HG03432 (cell line): Measurements from ENCODE around the gene ST13.
A peak's percentile ranks its signal among the peaks of the same experiment; 100 is the strongest.
"Not testable (repeated sequence)": the region's sequence is repeated elsewhere in the genome, so short reads cannot be mapped to it uniquely, and the experiment has no call there.

Source experiments
- ATAC-seq: cut with Tn5 transposase; IDR thresholded peaks from one replicate; pipeline ENCODE4 v1.9.1; 2021; ENCODE audit warnings: mild to moderate bottlenecking, moderate library complexity; ENCODE audit not compliant: unreplicated experiment

ST13 gene

DNA sequence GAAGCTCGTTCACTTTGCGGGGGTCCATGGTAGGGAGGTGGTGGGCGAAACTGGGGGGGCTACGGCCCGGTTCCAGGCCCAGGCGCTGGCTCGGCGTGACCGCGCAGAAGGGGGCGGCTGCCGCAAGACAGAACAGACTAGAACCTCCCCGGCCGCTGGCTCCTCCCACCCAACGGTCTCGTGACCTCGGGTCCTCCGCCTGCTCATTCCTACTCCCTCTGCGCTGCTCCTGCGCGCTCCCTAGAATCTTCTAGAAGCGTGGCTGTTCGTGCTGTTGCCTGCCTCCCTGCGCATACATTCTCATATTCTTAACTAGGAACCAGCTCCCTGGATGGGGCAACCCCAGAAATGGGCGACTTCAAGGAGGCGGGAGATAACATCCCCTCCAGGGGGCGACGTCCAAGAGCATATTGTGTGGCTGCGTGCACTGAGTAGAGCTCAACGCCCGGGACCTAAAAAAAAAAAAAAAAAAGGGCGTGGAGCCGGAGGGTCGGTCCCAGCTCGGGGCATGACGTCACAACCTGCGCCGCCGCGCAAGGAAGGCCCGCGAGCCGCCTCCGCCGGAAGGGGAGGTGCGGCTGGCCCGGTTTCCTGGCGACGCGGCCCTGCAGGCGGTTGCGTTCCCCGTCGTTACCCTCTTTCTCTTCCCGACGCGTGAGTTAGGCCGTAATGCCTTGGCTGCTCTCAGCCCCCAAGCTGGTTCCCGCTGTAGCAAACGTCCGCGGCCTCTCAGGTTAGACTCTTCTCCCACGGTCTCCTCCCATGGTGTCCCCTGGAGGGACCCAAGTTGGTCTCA, at the start of gene ST13, which contains the start of gene XPNPEP3:
TSS of gene ST13 (minus strand) at position 127 of the 796 bp plus-strand sequence. CDS start at position 28, 99 bp downstream.
TSS of gene XPNPEP3 (plus strand) at position 636 of the 796 bp plus-strand sequence. CDS start at position 670, 34 bp downstream.
- ATAC-seq = peak; percentile 89

DNA sequence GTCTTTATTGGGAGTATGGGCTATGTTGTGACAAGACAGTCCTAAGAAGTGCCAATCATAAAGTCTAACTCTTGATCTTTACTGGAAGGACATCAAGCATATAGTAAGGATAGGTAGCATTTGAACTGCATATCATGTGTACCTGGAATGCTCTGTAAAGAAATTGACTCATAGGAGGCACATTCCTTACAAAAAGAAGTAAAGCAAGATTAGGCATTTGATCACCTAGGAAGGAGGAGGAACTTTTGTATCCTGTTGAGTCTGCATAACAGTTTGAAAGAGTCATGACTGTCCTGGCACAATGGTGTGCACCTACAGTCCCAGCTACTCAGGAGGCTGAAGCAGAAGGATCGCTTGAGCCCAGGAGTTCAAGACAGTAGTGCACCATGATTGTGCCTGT, 47.7 kb upstream of the ST13 start:
- no peak for ATAC-seq

DNA sequence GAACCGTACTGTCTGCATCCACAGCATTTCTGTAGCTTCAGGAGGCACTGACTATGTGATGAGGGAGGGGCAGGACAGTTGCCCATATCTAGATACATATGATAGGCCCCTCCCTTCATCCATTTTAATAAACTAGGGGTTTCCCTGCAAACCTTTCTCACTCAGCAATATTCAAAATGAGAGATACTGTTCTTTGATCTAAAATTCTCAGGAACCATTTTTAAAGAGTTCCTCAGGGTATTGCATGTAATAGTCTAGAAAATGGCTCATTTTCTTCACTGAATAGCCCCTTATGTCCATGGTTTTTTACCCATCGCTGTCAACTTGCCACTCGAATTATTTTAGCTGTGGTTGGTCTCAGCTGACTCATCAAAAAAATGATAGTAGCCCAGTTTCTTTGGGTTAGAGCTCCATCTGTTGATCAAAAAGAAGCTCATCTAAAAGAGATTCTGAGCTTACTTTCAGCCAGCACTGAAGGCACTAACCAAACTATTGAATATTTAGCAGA, 42.5 kb upstream of the ST13 start:
- ATAC-seq = no peak

DNA sequence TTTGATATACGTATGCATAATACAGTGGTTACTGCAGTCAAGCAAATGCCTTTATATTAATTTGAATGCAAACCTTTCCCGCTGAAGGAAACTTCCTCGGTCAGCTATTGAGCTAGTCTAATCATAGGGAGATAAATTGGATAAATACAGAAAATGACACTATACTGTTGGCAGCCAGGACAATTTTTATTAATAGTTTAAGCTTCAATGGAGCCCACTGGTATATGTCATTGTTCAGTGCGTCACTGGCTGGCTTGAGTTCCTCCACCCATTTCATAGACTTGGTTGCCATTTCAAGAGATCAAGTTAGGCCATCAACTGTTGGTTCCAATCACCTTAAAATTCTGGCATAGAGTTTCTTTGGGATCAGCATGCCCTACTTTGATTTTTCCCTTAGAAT, 38.0 kb upstream of the ST13 start:
- no peak for ATAC-seq

DNA sequence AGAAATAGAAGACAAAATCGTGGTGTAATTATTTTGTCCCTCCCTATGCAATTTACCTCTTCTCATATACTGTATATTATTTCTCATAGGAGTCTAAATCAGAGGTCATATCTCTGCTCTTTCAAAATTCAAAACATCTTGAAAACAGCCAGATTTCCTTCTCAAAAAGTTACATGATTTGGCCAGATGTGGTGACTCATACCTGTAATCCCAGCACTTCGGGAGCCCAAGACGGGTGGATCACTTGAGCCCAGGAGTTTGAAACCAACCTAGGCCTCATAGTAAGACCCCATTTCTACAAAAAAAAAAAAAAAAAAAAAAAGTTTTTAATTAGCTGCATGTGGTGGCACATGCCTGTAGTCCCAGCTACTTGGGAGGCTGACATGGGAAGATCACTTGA, 34.4 kb upstream of the ST13 start:
- ATAC-seq = no peak

DNA sequence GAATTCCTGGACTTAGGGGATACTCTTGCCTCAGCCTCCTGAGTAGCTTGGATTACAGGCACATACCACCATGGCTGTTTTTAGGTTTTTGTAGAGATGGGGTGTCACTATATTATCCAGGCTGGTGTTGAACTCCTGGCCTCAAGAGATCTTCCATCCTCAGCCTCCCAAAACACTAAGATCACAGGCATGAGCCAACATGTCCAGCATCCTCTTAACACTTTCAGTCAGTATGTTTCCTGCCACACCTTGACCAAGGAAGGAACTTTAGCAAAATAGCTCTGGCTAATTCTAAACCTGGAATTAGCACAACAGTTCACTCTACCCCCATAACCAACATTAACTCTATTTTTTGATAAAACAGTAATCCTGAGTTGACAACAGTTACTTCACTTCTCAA, 32.7 kb upstream of the ST13 start:
- ATAC-seq = no peak

DNA sequence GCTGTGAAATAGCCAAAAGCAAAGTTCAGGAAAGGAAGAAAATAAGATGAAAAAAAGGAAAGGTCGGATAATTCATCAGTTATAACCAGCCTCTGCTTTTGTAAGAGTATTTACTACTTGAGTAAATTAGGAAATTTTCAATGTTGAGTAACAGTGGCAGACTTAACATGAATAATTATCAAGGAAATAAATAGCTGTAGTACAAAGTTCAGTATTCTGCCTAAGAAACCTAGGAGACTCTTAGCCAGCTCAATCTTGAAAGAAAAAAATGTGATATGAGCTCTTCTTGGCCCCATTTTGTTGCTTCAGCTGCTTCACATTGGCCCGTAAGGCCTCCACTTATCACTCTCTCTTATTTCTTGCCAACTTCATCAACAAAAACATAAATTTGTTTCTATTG, 22.5 kb upstream of the ST13 start:
- ATAC-seq = no peak

DNA sequence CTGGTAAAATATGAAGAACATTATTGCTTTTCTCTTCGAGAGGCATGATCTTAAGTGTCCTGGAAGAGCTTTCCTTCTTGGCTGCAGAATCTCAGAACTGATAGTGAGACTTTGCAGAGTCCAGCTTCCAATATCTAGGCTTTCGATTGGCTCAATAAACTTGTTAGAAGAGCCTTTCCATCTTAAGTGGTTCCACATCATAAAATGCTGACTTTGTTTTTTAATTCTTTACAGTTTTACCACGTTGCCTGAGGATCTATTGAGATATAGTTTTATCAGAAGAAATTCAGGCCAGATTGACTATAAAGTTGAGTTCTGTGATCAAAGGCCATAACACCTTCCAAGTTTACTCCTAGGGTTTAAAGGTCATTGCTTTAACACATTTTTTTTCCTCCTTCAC, 21.0 kb upstream of the ST13 start:
- no peak for ATAC-seq

DNA sequence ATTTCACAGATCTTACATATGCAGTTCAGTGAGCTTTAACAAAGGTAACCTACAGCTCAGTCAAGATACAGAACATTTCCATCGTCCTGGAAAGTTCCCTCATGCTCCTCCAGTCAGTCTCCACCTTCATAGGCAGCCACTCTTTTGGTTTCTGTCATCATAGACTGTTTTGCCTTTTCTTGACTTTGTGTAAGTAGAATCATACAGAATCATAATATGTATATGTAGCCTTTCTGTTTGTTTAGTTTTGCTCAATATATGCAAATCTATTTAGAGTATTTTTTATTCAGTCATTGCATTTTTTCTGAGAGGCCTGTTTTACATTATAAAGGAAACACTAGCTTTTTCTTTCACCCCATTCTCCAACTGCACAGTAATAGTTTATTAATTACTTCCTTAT, 20.5 kb upstream of the ST13 start:
- ATAC-seq = no peak

DNA sequence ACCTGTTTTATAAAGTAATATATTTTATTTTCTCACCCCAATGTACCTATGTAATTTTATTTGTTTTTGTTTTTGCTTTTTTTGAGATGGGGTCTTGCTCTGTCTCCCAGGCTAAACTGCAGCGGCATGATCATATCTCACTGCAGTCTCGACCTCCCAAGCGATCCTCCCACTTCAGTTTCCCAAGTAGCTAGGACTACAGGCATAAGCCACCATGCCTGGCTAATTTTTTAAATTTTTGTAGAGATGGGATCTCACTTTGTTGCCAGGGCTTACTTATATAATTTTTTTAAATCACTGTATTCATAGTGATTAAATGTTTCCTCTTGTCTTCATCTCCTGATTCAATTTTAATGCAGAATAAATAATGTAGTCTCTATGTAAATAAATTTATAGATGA, 18.7 kb upstream of the ST13 start:
- no peak for ATAC-seq

DNA sequence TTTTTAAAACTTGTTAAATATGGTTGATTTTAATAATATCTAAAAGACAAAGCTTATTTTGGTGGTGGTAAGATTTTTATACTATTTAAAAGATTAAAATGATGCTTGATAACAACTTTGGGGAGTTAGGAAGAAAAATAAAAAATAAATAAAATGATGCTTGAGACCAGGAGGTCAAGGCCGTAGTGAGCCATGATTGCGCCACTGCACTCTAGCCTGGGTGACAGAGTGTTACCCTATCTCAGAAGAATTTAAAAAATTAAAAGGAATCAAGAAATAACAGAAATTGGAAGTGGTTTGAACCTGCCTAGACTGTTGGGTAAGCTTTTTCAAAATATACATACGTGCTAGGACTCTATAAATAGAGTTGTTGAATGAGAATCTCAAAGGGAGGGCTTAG, 17.6 kb upstream of the ST13 start:
- no peak for ATAC-seq

DNA sequence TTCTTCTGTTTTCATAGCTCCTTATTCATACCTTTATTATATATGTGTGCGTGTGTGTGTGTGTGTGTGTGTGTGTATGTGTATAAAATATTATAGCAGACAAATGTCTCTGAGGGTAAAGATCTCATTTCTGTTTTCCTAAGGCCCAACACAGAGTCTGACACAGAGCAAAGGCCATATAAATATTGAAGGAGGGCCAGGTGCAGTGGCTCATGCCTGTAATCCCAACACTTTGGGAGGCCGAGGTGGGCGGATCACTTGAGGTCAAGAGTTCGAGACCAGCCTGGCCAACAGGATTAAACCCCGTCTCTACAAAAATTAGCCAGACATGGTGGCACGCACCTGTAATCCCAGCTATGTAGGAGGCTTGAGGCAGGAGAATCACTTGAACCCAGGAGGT, 11.9 kb upstream of the ST13 start:
- not testable (repeated sequence) for ATAC-seq

DNA sequence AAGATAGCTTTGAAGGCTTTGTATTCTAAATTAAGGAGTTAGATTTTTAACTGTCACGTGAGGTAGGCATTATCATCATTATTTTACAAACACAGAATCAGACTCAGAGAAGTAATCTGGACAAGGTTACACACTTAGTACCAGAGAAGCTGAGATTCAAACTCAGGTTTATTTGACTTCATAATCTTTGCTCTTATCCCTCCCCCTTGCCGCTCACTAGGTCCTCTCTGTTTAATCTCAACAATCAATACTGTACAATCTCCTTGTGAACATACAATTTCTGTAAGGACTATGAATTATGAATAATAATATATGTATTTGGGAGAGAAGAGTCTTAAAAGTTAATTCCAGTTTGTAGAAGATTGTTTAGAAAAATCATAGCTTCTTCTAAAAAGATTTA, 10.7 kb upstream of the ST13 start:
- no peak for ATAC-seq

DNA sequence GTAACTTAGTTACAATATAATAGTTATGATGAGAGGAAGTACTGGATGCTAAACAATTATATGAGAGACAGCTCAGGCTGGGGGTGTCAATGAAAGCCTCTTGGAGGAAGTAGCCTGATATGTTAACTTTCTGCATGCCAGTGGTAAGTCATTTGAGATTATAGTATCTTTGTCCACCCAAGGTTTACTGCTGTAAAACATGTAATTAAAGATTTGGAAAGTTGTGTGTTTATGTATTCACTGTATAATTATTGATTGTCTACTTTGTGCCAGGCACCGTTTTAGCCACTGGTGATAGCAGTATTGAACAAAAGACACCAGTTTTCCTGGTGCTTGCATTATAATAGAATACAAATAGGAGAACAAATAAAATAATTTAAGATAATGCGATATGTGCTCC, 6.1 kb upstream of the ST13 start:
- ATAC-seq = no peak

DNA sequence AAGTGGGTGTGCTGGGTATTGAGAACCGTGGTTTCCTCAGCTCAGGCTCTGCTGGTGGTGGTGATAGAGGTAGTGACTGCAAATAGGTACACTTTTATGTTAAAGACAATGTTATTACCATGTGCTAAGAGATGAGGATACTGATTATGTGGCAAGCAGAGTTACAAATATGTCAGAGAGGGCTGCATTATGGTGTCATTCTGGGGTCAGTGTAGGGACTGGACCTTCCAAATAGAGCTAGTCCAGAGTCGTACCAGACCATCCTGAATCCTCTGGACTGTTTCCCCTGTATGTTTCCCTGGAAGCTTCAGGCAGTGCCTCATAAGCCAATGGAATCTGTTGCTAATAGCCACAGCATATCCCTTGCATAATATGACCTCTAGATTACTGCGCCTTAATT, 5.6 kb upstream of the ST13 start, which contains the start of gene DNAJB7:
TSS of gene DNAJB7 (minus strand) at position 101 of the 400 bp plus-strand sequence. CDS start 119 bp downstream, outside the sequence.
- ATAC-seq = no peak

DNA sequence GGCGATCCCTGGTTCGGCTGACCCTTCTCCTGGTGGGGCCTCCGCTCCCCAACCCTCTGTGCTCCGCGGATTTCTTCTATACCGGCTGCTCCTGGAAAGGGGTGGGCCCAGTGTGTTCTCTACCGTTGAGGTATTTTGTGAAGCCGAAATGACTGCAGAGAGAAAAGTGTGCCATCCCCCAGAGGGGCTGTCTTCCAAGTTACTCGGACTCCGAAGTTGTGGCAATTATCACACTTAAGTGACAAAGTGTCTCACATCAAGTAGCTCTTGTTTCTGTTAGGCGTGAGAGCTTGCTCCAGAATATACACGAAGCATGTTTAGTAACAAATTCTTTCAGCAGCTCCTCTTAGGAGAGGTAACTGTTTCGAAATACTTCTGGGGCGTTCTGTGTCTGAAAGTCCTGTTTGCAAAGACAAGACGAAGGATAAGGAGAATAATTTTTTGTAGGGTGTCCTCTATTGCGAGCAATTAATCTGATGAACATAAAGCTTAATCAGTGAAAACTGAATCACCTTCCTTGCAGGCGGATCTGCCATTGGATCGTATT, 943 bp upstream of the ST13 start:
- ATAC-seq = no peak

DNA sequence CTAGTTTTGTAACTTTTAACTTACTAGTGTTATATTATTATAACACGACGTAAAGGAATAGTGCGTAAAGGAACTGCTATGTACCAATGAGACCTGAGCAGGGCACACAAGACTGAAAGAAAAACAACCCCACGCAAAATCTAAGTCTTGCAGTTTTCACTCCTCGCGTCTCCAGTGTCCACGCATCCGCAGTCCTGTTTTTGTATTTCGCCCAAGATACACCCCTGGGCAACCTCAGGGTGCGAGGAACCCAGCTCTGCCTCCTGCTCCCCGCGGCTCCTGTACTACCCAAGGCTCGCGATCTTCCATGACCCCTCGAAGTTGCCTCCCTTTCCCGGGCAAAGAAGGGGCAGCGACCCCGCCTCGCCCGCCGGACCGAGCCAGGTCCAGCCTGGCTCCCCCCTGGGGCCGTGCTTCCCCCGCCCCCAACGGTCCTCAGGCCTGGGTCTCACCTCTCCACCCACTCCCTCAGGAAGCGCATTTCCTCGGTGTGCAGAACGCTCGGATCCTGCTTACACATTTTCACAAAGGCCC, 393 bp downstream of the ST13 start:
- peak; percentile 22 for ATAC-seq

DNA sequence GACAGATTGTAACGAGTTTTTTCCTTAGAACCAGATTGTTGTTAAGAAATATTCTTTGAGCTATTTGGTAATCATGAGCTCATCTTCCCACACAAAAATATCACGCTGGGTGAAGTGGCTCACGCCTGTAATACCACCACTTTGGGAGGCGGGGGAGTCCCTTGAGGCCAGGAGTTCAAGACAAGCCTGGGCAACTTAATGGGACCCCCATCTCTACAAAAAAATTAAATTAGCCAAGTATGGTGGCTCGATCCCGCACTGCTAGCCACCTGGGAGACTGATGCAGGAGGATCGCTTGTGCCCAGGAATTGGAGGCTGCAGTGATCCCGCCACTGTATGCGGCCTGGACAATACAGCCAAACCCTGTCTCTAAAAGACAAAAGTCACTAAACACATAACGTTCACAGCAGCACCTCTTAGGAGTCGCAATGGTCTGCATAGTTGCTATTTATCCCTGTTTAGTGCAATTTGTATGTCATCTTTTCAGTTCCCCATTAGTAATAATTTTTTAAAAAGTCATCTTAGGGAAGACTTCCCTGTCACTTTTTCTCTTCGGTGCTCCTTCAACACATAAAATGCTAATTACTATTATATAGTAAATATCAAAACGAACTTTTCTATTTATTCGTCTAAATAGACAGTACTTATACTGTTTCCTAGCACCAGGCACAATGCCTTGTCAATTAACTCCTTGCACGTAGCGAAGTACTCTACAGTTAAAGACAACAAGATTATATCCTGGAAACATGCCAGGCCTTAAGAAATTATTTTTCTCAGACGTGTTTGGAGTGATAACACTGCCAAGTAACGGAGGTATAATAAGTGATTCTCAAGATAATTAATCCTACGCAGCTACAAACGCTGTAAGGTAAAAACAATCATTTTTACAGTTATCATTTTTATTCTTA, 1.1 kb downstream of the ST13 start:
- no peak for ATAC-seq

DNA sequence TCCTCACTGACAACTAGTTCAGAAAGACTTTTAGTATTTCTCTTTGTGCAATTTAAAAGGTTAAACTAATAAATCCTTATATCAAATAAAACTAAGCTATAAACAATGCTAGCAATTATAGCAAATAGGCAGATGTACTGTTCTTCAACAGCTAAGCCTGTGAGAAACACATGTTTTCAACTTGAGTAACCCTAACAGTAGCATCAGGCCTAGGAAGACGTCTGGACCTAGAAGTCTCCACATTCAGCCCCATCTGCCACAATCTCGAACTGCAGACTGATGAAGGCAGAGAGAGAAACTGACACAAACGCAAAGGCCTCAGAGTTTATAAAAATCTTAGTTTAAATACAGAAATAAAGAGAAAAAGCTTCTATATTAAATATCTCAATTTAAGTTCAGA, 2.5 kb downstream of the ST13 start:
- no peak for ATAC-seq

DNA sequence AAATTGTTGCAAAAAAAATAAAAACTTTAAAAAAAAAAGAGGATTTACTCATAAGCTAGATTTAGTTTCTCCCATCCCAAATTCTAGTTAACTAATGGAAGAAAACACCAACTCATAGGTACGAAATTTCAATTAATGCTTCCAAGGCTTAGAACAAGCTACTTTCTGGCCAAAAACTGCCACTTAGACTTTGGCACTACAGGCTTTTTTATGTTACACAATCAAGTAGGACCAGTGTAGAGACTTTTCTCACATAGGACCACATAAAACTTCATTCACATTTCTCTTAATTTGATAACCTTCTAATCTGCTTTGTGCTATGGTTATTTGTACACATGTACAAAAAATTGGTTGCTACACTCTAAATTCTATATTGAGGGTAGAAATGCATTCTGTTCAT, 3.1 kb downstream of the ST13 start:
- no peak for ATAC-seq

DNA sequence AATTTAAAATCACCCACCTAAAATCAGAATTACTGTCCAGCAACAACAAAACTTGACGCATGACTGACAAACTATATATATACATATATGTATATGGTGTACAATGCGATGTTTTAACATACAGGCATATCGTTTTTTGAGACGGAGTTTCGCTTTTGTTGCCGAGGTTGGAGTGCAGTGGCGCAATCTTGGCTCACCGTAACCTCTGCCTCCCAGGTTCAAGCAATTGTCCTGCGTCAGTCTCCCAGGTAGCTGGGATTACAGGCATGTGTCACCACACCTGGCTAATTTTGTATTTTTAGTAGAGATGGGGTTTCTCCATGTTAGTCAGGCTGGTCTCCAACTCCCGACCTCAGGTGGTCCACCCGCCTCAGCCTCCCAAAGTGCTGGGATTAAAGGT, 10.6 kb downstream of the ST13 start:
- not testable (repeated sequence) for ATAC-seq
